ENCODE measurements around the gene NOL9. TPM values are rescaled to one million over a fixed set of nuclear protein-coding genes. Genes with fewer than 3 reads are reported as not detected.

The NOL9 gene
- total RNA-seq, 5 donors from 2014 or later (not counting 1 experiment from before 2014, with no cell fraction given): 48.6 to 66.6 (median 58.7) TPM

GRCh38 chr1:6474815-6475282, 79.5 kb downstream of the NOL9 start:
- Histone ChIP-seq H3K9me3 (no peaks in the 10 kb centered on the region), H3K4me3 (ENCODE audit: control insufficient read depth in 1 of 2, extremely low read depth in 1 of 2, low read length in 1 of 2) (no peak overlapping the region), H3K4me1 (ENCODE audit: control insufficient read depth in 1 of 2, extremely low read depth in 1 of 2, insufficient read depth in 2 of 2, low read length in 2 of 2) (peaks cover 0 to 11% of the 10 kb centered on the region in 2 experiments), H3K36me3 (ENCODE audit: control insufficient read depth in 2 of 2, extremely low read depth in 1 of 2, insufficient read depth in 1 of 2, low read length in 1 of 2) (no peaks in the 10 kb centered on the region), H3K27ac (ENCODE audit: low read length) (no peak overlapping the region), H3K27me3 (replicated peaks in 1 of 2; ENCODE audit: control insufficient read depth in 2 of 2, extremely low read depth in 1 of 2, insufficient read depth in 2 of 2, low read length in 1 of 2) (peaks cover 2 to 8% of the 10 kb centered on the region in 2 experiments)
- CTCF ChIA-PET: interaction anchor here in 1 of 2 donors (1.0 kb wide), 1 partner anchor 51 kb away, joined by 3 read pairs; no protein-coding TSS in a partner anchor
- no peaks in the 10 kb centered on the region for H3K36me3 Mint-ChIP-seq
- peaks cover 4 to 7% (median 6%) of the 10 kb centered on the region in 3 donors for H3K4me1 Mint-ChIP-seq
- no peaks in the 10 kb centered on the region for H3K27me3 Mint-ChIP-seq
- no peaks in the 10 kb centered on the region for H3K9me3 Mint-ChIP-seq
- POLR2A ChIA-PET: no interaction called here
- ATAC-seq (replicated peaks in 1 of 4) (no peak), DNase-seq (no peak)
- 88% methylated on average over 9 of the region's 13 CpGs for WGBS (ENCODE audit: insufficient coverage)
- H3K27ac Mint-ChIP-seq: no peak overlapping the region
- no peak overlapping the region for H3K4me3 Mint-ChIP-seq

- ATAC-seq (replicated peaks in 1 of 4) (no peak), DNase-seq (no peak)
- no peak overlapping the region for H3K4me3 Mint-ChIP-seq
- no peak overlapping the region for H3K27ac ChIP-seq (ENCODE audit: low read length)
- peaks cover 4 to 7% (median 6%) of the 10 kb centered on the region in 3 donors for H3K4me1 Mint-ChIP-seq
- H3K4me3 ChIP-seq (ENCODE audit: control insufficient read depth in 1 of 2, extremely low read depth in 1 of 2, low read length in 1 of 2): no peak overlapping the region
- H3K27me3 ChIP-seq (replicated peaks in 1 of 2; ENCODE audit: control insufficient read depth in 2 of 2, extremely low read depth in 1 of 2, insufficient read depth in 2 of 2, low read length in 1 of 2): peaks cover 0 to 10% of the 10 kb centered on the region in 2 experiments
- POLR2A ChIA-PET: no interaction called here
- H3K27me3 Mint-ChIP-seq: no peaks in the 10 kb centered on the region
- WGBS (ENCODE audit: insufficient coverage): 90% methylated on average over 4 of the region's 33 CpGs
- H3K4me1 ChIP-seq (ENCODE audit: control insufficient read depth in 1 of 2, extremely low read depth in 1 of 2, insufficient read depth in 2 of 2, low read length in 2 of 2): peaks cover 0 to 11% of the 10 kb centered on the region in 2 experiments
- no peaks in the 10 kb centered on the region for H3K36me3 Mint-ChIP-seq
- H3K27ac Mint-ChIP-seq: no peak overlapping the region
- no peaks in the 10 kb centered on the region for H3K9me3 Mint-ChIP-seq
- H3K36me3 ChIP-seq (ENCODE audit: control insufficient read depth in 2 of 2, extremely low read depth in 1 of 2, insufficient read depth in 1 of 2, low read length in 1 of 2): no peaks in the 10 kb centered on the region
- CTCF ChIA-PET: interaction anchor here in 1 of 2 donors (1.0 kb wide), 1 partner anchor 12 kb away, joined by 5 read pairs; no protein-coding TSS in a partner anchor
- no peaks in the 10 kb centered on the region for H3K9me3 ChIP-seq
Measured at GRCh38 chr1:6473974-6474814, 80.1 kb downstream of the NOL9 start.

GRCh38 chr1:6473156-6473555, 81.2 kb downstream of the NOL9 start:
- Mint-ChIP-seq H3K36me3 (no peaks in the 10 kb centered on the region), H3K27ac (no peak overlapping the region), H3K9me3 (no peaks in the 10 kb centered on the region), H3K4me1 (peaks cover 4 to 8% (median 7%) of the 10 kb centered on the region in 3 donors), H3K4me3 (no peak overlapping the region), H3K27me3 (no peaks in the 10 kb centered on the region)
- 99% methylated on average over 14 of the region's 18 CpGs for WGBS (ENCODE audit: insufficient coverage)
- peaks cover 0 to 10% of the 10 kb centered on the region in 2 experiments for H3K27me3 ChIP-seq (replicated peaks in 1 of 2; ENCODE audit: control insufficient read depth in 2 of 2, extremely low read depth in 1 of 2, insufficient read depth in 2 of 2, low read length in 1 of 2)
- H3K36me3 ChIP-seq (ENCODE audit: control insufficient read depth in 2 of 2, extremely low read depth in 1 of 2, insufficient read depth in 1 of 2, low read length in 1 of 2): no peaks in the 10 kb centered on the region
- H3K4me3 ChIP-seq (ENCODE audit: control insufficient read depth in 1 of 2, extremely low read depth in 1 of 2, low read length in 1 of 2): no peak overlapping the region
- CTCF ChIA-PET: interaction anchor here in 1 of 2 donors (1.0 kb wide), 1 partner anchor 13 kb away, joined by 5 read pairs; no protein-coding TSS in a partner anchor
- ATAC-seq (replicated peaks in 1 of 4): no peak
- POLR2A ChIA-PET: no interaction called here
- H3K9me3 ChIP-seq: no peaks in the 10 kb centered on the region
- peaks cover 0 to 11% of the 10 kb centered on the region in 2 experiments for H3K4me1 ChIP-seq (ENCODE audit: control insufficient read depth in 1 of 2, extremely low read depth in 1 of 2, insufficient read depth in 2 of 2, low read length in 2 of 2)
- DNase-seq: no peak
- no peak overlapping the region for H3K27ac ChIP-seq (ENCODE audit: low read length)

GRCh38 chr1:6472391-6472790, 81.9 kb downstream of the NOL9 start:
- Mint-ChIP-seq H3K36me3 (no peaks in the 10 kb centered on the region), H3K9me3 (no peaks in the 10 kb centered on the region), H3K4me1 (peaks cover 4 to 8% (median 7%) of the 10 kb centered on the region in 3 donors), H3K27me3 (no peaks in the 10 kb centered on the region), H3K4me3 (no peak overlapping the region), H3K27ac (no peak overlapping the region)
- ChIA-PET POLR2A (no interaction called here), CTCF (interaction anchor here in 1 of 2 donors (0.6 kb wide), 1 partner anchor 49 kb away, joined by 3 read pairs; no protein-coding TSS in a partner anchor)
- Histone ChIP-seq H3K4me1 (ENCODE audit: control insufficient read depth in 1 of 2, extremely low read depth in 1 of 2, insufficient read depth in 2 of 2, low read length in 2 of 2) (peaks cover 0 to 11% of the 10 kb centered on the region in 2 experiments), H3K36me3 (ENCODE audit: control insufficient read depth in 2 of 2, extremely low read depth in 1 of 2, insufficient read depth in 1 of 2, low read length in 1 of 2) (no peaks in the 10 kb centered on the region), H3K4me3 (ENCODE audit: control insufficient read depth in 1 of 2, extremely low read depth in 1 of 2, low read length in 1 of 2) (no peak overlapping the region), H3K27me3 (replicated peaks in 1 of 2; ENCODE audit: control insufficient read depth in 2 of 2, extremely low read depth in 1 of 2, insufficient read depth in 2 of 2, low read length in 1 of 2) (peaks cover 0 to 10% of the 10 kb centered on the region in 2 experiments), H3K9me3 (no peaks in the 10 kb centered on the region), H3K27ac (ENCODE audit: low read length) (no peak overlapping the region)
- 87% methylated on average over 10 of the region's 10 CpGs for WGBS (ENCODE audit: insufficient coverage)
- DNase-seq (no peak), ATAC-seq (replicated peaks in 1 of 4) (no peak)

GRCh38 chr1:6471970-6472368, 82.3 kb downstream of the NOL9 start:
- no peak overlapping the region for H3K27ac Mint-ChIP-seq
- ATAC-seq (replicated peaks in 1 of 4) (no peak), DNase-seq (no peak)
- CTCF ChIA-PET: interaction anchor here (0.6 kb wide), 2 partner anchors 48 kb away, joined by 3 to 4 read pairs; no protein-coding TSS in a partner anchor
- no peaks in the 10 kb centered on the region for H3K9me3 ChIP-seq
- WGBS (ENCODE audit: insufficient coverage): 98% methylated on average over 6 of the region's 7 CpGs
- peaks cover 4 to 11% (median 7%) of the 10 kb centered on the region in 3 donors for H3K4me1 Mint-ChIP-seq
- no peak overlapping the region for H3K4me3 ChIP-seq (ENCODE audit: control insufficient read depth in 1 of 2, extremely low read depth in 1 of 2, low read length in 1 of 2)
- POLR2A ChIA-PET: no interaction called here
- H3K27me3 ChIP-seq (replicated peaks in 1 of 2; ENCODE audit: control insufficient read depth in 2 of 2, extremely low read depth in 1 of 2, insufficient read depth in 2 of 2, low read length in 1 of 2): peaks cover 0 to 10% of the 10 kb centered on the region in 2 experiments
- no peaks in the 10 kb centered on the region for H3K9me3 Mint-ChIP-seq
- H3K4me3 Mint-ChIP-seq: no peak overlapping the region
- no peaks in the 10 kb centered on the region for H3K27me3 Mint-ChIP-seq
- no peaks in the 10 kb centered on the region for H3K36me3 ChIP-seq (ENCODE audit: control insufficient read depth in 2 of 2, extremely low read depth in 1 of 2, insufficient read depth in 1 of 2, low read length in 1 of 2)
- H3K4me1 ChIP-seq (ENCODE audit: control insufficient read depth in 1 of 2, extremely low read depth in 1 of 2, insufficient read depth in 2 of 2, low read length in 2 of 2): peaks cover 0 to 15% of the 10 kb centered on the region in 2 experiments
- no peaks in the 10 kb centered on the region for H3K36me3 Mint-ChIP-seq
- H3K27ac ChIP-seq (ENCODE audit: low read length): no peak overlapping the region

All from T-cell (primary cell).